HG03175 (cell line): Measurements from ENCODE around the gene CCDC149.

Source experiments
- ATAC-seq: cut with Tn5 transposase; IDR thresholded peaks from one replicate; pipeline ENCODE4 v1.9.1; 2021; ENCODE audit warnings: mild to moderate bottlenecking, moderate library complexity; ENCODE audit not compliant: unreplicated experiment

Gene CCDC149

DNA sequence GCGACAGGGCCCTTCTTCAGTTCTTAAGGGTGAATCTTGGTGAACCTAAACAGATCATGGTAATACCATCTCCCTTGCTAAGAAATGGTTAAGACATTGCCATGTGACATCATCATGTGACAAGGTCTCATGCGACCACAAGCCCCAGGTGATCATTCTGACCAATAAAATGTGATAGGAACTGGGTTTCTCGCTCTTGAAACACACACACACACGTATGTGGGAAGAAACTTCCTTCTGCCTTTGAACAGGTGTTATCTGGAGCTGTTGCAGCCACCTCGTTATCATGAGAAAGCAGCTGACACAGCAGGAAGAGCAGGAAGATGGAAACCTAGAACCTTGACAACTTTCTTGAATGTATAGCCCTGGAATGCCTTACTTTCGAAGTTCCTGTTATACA is 107.3 kb downstream of the CCDC149 start:
- no peak for ATAC-seq

- ATAC-seq, result no peak
These were observed 107.8 kb downstream of the CCDC149 start for GRCh38 chr4:24805067-24805466.

GRCh38 chr4:24802648-24803047 is 110.2 kb downstream of the CCDC149 start:
- no peak for ATAC-seq

- no peak for ATAC-seq
These were observed 111.5 kb downstream of the CCDC149 start for GRCh38 chr4:24801136-24801855.

DNA sequence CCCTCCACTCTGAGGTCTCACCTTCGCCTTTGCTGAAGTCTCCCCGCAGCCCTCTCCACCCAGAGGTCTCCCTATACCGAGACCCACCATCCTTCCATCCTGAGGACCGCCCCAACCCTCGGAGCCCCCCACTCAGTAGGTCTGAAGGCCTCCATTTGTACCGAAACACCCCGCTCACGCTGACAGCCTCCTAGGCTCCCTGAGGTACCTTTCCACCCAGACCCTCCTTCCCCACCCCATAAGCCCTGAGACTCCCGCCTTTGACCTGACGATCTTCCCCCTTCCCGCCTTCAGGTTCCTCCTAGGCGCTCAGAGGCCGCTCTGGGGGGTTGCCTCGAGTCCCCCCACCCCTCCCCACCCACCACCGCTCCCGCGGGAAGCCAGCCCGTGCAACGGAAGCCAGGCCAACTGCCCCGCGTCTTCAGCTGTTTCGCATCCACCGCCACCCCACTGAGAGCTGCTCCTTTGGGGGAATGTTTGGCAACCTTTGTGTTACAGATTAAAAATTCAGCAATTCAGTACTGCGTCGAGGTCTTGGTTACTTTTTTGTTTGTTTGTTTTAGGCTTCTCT is 112.4 kb downstream of the CCDC149 start:
- ATAC-seq, result no peak

- ATAC-seq, result no peak
These were observed 113.1 kb downstream of the CCDC149 start for GRCh38 chr4:24799544-24800324.

GRCh38 chr4:24799196-24799543 is 113.7 kb downstream of the CCDC149 start:
- ATAC-seq, result no peak

DNA sequence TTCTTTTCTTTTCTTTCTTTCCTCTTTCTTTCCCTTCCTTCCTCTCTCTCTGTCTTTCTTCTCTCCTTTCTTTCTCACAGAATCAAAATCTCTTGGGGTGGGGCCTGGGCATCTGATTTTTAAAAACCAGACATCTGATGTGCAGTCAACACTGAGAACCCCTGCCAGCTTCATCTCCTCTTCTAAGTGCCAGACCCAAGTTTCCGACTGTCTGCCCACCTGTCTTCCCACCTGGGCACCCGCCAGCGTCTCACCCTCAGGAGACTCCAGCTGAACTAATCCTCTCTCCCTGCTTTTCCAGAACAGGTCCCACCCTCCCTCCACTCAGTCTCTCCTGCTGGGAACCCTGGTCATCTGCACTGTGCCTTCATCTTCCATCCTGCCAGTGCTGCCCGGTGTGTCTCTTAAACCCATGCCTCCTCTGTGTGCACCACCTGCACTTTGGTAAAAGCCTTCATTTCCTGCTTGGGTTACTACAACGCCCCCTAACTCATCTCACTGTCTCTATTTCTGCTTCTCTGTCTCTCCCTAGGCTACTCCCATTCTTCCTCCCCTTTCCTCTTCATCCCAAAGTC is 114.7 kb downstream of the CCDC149 start:
- ATAC-seq, result no peak

DNA sequence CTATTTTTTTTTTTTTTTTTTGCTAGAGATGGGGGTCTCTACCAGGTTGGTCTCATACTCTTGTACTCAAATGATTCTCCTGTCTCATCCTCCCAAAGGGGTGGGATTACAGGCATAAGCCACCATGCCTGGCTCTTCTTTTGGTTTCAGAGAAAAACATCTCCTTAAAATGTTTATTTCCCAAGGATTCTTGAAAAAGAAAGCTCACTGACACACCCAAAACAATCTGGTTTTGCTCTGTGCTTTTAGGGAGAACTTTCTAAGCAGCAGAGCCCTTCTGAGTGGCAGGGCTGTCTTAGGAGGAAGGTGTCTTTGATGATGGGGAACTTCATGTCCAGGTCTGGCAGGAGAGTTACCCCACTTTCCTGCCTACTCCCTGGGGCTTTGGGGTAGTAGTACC is 116.2 kb downstream of the CCDC149 start:
- no peak for ATAC-seq

DNA sequence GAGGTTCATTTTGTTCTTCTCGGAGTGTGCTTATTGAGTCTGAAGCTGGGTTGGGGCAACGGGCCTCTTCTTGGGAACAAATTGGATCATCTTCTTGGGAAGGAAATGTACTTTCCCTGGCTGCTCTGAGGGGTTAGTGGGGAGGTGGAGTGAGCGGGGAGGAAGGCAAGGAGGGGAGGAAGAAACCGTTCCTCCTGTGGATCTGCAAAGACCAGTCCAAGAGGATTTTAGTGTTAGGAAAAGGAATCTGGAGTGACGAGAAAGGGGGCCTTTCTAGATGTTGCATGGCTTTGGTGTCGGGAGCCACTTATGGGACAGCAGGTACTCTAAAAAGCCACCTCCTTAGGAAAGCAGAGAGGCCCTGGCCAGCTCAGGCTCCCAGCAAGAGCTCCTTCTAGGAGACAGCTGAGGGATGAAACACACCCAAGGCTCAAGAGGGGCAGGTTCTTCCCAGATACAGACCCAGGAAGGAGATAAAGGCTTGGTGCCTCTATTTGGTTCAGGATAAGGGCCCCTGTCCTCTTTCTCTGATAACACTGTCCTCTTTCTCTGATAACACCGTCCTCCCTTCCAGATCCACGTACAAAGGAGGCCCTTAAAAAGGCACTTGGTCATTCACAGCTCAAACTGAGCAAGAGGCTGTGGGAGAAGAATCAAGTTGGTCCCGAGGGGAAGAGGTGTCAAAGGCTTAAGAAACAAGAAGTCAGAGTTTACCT is 117.0 kb downstream of the CCDC149 start:
- no peak for ATAC-seq

GRCh38 chr4:24794916-24795665 is 117.8 kb downstream of the CCDC149 start, which contains the start of gene SOD3:
TSS of gene SOD3 (plus strand) at chr4:24795573. CDS start at chr4:24799522, 3,949 bp downstream.
- ATAC-seq, result no peak

DNA sequence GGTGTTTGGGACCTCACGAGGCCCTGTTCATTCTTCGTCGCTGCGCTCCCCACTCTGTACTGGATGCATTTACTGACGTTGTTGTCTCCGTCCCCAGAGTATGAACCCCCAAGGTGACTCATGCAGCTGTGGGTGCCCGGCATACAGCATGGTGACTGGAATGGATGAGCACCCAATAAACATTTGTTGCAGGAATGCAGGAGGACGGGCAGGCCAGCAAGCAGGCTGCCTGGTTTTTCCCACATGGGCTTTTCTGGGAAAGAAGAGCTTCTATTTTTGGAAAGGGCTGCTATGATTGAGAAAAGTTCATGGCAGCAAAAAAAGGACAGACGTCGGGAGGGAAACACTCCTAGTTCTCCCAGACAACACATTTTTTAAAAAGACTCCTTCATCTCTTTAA is 118.4 kb downstream of the CCDC149 start:
- no peak for ATAC-seq

GRCh38 chr4:24794051-24794450 is 118.8 kb downstream of the CCDC149 start:
- no peak for ATAC-seq

DNA sequence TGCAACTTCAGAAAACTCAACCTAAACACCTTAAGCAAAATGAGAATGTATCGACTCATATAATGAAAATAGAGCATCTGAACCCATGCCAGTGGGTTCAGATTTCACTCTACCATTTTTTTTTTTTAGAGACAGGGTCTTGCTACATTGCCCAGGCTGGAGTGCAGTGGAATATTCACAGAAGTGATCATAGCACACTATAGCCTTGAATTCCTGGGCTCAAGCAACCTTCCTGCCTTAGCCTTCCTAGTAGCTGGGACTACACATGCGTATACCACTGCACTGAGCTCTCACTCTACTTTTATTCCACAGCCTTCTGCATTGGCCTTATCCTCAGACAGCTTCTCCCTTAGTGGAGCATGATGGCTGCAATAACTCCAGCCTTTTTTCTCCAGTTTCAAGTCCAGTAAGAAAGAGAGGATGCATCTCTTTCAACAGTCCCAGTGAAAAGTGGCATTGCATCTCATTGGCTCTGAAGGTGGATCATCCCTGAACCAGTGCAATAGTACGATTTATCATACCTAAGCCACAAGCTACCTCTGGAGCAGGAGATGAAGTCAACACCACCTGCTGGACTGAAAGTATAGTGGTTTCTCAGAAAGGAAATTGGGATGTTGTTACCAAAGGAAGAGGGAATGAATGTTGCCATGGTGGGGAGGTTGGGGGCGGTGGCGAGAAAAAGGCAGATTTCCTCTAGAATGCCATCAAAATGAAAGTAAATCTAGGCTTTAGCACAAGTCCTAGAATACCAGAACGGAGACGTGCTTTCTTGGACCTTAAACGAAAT is 119.4 kb downstream of the CCDC149 start:
- ATAC-seq, result no peak

DNA sequence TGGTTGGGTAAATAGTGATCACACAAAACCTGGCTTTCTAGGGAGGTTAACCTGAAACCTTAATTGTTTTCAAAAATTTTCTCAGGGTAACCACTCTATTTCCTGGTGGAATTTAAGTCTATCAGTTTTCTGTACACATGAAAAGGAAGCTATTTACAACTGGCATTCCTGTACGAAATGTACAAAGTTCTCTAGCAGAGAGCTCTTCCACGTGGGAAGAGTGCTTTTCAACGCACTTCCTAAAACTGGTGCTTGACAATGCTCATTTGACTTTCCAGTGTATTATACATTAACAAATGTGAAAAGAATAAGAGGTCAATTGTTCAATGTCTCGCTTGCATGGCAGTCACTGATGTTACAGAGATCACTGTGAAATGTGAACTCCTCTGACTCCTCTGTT is 120.3 kb downstream of the CCDC149 start:
- no peak for ATAC-seq

- ATAC-seq, result no peak
These were observed 121.8 kb downstream of the CCDC149 start for GRCh38 chr4:24791043-24791442.

GRCh38 chr4:24783506-24783905 is 129.3 kb downstream of the CCDC149 start:
- ATAC-seq, result no peak

DNA sequence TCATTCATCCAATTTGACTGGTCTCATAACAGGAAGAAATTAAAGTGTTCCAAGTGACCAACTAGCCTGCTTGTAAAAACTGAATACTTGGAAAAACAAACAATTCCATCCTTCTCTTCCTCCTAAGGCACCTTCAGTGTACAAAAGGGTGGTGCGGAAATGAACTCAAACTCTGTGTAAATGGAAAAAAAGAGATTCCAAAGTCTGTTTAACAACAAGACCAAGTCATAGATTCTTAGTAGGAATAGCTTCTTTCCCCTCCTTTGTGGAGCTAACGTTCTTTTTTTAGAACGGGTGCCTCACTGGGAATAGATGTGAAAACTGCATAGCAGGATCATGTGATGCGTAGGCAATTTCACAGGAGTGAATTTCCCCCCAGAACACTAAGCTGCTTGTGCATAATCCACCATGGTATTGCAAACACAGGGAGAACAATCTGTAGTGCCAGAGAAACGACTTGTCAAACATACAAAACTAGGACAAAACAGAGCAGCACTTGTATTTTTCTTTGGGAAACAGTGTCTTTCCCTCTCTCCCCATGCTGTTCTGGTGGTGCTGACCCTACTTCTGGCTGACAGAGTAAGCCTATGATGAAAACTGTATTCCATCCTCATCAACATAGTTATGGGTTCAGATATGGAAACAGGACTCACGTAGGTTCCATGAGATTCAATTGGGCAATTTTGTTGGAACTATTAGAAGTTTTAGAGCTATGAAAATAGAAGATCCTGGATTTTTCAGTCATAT is 130.7 kb downstream of the CCDC149 start:
- no peak for ATAC-seq

GRCh38 chr4:24780936-24781495 is 131.8 kb downstream of the CCDC149 start:
- ATAC-seq, result no peak
